AG09309 (cell line): ENCODE data around the gene KDF1.
"Not testable (repeated sequence)": the region's sequence is repeated elsewhere in the genome, so short reads cannot be mapped to it uniquely, and the experiment has no call there.

ENCODE experiments used
- DNase-seq: peaks from one replicate; pipeline ENCODE4 v3.0.0-alpha.2; 2010; ENCODE audit warnings: low read depth
- H3K4me3 ChIP-seq: 2 replicates; pipeline ENCODE4 v1.5.1; 2011; ENCODE audit warnings: mild to moderate bottlenecking, low read depth, low read length, moderate library complexity; ENCODE audit not compliant: control insufficient read depth
- CTCF ChIP-seq: IDR thresholded peaks from 2 replicates; pipeline ENCODE4 v1.5.1; 2011; ENCODE audit warnings: mild to moderate bottlenecking, low read depth, low read length, inconsistent platforms; ENCODE audit not compliant: insufficient read depth, control insufficient read depth; ENCODE audit errors: missing control alignments

Gene KDF1

DNA sequence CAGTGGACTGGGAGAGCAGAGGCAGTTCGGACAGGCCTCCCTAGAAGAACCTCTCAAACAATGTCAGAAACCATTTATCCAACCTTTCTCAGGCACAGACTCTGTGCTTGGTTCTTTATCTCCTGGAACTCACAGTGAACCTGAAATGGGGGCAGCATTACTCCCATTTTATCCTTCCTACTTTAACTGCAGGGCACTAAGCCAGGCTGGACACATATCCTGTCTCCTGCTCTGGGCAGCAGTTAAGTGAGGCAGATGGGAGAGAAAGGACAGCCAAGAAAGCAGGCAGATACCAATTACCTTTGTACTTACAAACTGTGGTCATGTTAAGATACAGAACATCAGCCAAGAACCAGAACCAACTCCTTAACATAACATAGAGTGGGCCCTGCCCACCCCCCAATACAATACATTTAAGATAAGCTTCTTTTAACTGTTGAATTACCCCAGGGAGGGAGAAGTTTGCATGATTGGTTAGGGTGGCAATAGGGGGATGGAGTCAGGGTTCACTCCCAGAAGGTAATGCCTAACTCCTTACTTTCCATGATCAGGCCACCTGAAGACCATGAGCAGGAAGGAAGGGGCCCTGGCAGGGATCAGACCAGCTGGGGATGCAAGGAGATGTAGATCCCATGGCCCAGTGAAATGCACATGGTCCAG lies 10.9 kb downstream of the KDF1 start:
- no peak for TF ChIP-seq CTCF
- DNase-seq, result no peak
- H3K4me3 ChIP-seq, result no peak overlapping the region

GRCh38 chr1:26948725-26949057 lies 11.6 kb downstream of the KDF1 start:
- H3K4me3 ChIP-seq, DNase-seq: not testable (repeated sequence)

GRCh38 chr1:26946270-26946669 lies 14.0 kb downstream of the KDF1 start:
- no peak overlapping the region for H3K4me3 ChIP-seq
- no peak for TF ChIP-seq CTCF
- DNase-seq, result no peak

DNA sequence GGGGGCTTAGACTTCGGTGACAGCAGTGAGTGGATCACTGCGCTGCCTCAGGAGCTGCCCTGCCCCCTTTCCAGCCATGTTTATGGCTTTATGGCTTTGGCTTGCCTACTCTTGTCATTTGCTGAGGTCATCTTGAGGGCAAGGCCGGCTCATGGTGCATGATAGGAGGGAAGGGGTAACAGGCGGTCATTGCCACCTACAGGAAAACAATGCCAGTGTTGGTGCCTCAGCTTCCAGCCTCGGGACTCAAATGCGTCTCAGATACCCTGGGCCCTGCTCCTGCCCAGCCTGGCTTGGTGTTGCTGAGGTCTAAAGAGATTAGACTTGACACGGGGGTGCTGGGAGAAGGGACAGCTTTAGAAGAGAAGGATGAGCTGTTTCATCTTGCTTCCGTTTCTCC lies 14.5 kb downstream of the KDF1 start:
- H3K4me3 ChIP-seq, result no peak overlapping the region
- DNase-seq, result no peak
- TF ChIP-seq CTCF, result no peak

GRCh38 chr1:26945138-26945537 lies 15.1 kb downstream of the KDF1 start:
- no peak for DNase-seq
- no peak overlapping the region for H3K4me3 ChIP-seq
- TF ChIP-seq CTCF, result no peak

DNA sequence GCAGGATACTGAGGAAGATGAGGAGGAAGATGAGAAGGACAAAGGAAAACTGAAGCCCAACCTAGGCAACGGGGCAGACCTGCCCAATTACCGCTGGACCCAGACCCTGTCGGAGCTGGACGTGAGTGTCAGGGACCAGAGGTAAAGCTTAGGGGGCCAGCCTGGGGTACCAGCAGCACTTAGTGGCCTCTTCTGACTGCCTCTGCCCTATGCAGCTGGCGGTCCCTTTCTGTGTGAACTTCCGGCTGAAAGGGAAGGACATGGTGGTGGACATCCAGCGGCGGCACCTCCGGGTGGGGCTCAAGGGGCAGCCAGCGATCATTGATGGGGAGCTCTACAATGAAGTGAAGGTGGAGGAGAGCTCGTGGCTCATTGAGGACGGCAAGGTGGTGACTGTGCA lies 17.6 kb downstream of the KDF1 start:
- no peak for DNase-seq
- no peak for TF ChIP-seq CTCF
- no peak overlapping the region for H3K4me3 ChIP-seq

DNA sequence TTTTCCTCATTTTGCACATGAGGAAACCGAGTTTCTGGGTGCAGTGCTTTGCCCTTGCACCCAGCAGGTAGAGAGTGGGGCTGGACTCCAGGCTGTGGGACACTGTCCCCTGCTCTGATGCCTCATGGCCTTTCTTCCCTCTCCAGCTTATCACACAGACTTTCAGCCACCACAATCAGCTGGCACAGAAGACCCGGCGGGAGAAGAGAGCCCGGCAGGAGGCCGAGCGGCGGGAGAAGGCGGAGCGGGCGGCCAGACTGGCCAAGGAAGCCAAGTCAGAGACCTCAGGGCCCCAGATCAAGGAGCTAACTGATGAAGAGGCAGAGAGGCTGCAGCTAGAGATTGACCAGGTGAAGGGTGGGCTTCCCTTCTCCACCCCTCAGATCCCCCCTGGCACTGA lies 19.0 kb downstream of the KDF1 start:
- H3K4me3 ChIP-seq, result no peak overlapping the region
- TF ChIP-seq CTCF, result no peak
- DNase-seq, result no peak
